Hypothalamus (tissue), 51 donors: ENCODE data around the gene LYL1.

ENCODE experiments used
- DNase-seq, 51 donors: peaks; one replicate each; lab custom pipeline; 2025; lab: John Stamatoyannopoulos, UW

Gene LYL1

DNA sequence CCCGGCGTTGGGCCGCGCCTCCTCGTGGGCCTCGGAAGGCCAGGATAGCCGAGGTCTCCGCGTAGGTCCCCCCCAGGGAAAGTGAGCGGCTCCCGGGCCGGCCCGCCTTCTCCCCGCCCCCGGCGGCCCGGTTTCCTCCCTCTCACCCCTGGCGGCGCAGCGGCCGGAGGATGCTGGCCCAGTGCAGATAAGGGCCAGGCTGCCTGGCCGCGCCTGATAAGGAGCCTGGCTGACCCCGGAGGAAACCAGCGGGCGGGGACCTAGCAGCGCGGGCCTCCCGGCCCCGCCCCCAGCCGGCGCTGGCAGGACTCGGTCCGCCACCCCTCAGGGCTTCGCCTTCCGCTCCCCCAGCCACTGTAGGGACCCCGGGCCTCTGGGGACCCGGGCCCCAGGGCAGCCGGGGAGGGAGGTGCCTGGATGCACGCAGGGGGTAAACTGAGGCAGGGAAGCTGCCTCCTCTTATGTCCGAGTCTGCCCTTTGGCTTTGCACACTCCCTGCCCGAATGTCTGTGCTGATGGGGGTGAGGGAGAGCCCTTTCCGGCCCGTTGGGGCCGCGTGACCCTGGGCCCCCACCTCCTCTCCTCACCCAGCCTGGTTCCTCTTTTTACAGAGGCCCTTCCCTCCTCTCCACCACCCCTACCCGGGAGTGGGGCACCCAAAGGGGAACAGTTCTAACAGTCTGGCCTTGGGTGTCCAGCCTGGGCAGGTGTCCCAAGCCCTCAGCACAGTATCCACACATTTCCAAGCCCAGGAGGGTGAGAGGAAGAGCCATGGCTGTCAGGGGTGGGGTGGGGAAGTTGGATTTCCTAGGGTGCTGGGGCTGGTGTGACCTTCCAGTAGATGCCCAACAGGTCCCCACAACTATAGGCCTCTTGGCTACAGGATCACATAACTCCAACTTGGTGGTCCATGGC, at the start of gene LYL1:
LYL1 (minus strand) TSS at position 193 of the 915 bp plus-strand sequence. CDS start 1,687 bp downstream, outside the sequence.
- DNase-seq = peak in 13 of 51 donors; percentile 24 to 57 (median 35)

GRCh38 chr19:13151605-13152355, 49.1 kb upstream of the LYL1 start:
- DNase-seq = peak; percentile 74 to 99 (median 95)

DNA sequence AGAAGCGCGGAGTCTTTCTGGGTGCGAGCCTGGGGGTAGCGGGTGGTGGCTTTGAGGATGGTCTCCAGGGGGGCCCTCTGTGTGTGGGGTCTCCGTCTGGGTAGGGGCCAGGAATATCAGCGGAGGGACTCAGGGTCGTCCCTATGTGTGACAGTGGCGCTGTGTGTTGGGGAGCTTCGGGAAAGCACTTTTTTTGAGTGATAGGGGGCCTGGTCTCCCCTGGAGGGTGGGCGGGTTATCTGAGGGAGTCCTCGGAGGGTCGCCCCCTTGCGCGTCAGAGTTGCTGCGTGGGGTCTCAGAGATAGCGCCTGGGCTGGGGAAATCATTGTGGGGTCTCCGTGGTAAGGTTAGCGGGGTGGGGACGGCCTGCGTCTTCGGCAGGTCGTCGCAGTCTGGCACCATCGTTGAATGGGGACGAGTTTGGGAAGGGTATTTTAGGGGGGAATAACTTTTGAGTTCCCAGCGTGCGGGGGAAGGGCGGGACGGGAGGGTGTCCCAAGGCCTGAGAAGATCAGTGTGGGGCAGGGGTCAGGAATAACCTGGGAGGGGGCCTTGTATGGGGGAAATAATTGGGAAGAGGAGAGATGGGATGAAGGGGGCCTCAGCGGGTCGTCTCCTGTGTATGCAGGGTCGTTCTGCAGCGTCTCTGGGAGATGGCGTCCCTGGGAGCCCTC, 48.4 kb upstream of the LYL1 start:
- DNase-seq = peak in 7 of 51 donors; percentile 30 to 70 (median 51)

DNA sequence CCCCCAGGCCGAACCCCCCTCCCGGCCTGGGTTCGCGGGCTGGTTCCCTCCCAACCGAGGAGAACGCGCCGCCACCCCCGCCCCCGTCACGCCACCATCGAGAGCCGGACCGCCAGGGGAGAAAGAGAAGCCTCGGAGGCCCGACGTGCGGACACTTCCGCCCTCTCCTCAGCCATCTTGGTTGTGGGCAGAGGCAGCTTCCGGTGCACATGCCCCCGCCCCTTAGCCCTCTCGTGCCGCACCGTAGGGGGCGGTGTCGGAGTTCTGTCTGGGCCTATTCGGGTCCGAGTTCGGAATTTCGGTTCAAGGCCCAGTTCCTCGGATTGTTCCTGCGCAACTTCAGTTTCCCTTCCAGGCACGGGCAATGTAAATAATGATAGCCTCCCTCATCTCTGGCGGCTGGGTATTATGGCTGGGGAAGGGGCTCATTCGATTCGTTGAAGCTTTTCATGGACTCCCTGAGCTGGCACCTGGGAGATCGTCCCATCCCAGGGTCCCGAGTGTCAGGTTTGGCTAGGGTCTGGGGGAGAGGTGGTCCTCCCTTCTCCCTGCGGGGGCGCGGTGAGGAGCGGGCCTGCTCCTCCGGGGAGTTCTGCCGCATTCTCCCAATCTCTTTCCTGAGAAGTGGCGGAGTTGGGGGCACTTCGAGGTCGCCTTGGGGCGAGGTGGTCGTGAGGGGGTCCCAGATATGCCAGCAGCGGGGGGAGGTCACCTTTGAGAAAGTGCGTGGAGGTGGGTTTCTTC, 47.7 kb upstream of the LYL1 start, which contains the start of the genes IER2 and STX10:
IER2 (plus strand) TSS at position 225 of the 744 bp plus-strand sequence. CDS start 2,776 bp downstream, outside the sequence.
STX10 (minus strand) TSS at position 189 of the 744 bp plus-strand sequence. CDS start 202 bp downstream, outside the sequence.
- DNase-seq = peak; percentile 31 to 96 (median 93)

GRCh38 chr19:13149628-13150186, 47.0 kb upstream of the LYL1 start:
- peak in 18 of 51 donors; percentile 25 to 76 (median 53) for DNase-seq

GRCh38 chr19:13149173-13149627, 46.5 kb upstream of the LYL1 start:
- peak in 2 of 51 donors; percentile 29 to 49 for DNase-seq

DNA sequence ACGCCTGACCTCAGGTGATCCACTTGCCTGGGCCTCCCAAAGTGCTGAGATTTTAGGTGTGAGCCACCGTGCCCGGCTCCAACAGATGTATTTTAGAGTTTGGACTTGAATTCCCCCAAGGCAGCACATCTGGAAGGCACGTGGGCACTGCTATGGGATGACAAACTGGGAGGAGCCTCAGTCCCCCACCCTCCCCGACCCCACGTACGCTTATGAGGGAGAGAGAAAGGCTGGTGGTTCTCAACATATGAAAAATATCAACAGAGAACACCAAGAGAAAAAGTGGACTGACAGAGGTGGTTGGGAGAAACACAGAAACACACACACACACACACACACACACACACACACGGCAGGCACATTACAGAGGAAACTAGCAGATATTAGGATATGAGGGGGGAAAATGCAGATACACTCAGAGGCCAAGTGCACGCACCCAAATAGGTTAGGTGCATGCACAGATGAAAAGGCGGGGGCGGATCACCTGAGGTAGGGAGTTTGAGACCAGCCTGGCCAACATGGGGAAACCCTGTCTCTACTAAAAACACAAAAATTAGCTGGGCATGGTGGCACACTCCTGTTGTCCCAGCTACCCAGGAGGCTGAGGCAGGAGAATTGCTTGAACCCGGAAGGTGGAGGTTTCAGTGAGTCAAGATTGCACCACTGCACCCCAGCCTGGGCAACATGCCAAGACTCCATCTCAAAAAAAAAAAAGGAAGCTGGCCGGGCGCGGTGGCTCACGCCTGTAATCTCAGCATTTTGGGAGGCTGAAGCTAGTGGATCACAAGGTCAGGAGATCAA, 44.3 kb upstream of the LYL1 start:
- DNase-seq = peak in 2 of 51 donors; percentile 2 to 8

DNA sequence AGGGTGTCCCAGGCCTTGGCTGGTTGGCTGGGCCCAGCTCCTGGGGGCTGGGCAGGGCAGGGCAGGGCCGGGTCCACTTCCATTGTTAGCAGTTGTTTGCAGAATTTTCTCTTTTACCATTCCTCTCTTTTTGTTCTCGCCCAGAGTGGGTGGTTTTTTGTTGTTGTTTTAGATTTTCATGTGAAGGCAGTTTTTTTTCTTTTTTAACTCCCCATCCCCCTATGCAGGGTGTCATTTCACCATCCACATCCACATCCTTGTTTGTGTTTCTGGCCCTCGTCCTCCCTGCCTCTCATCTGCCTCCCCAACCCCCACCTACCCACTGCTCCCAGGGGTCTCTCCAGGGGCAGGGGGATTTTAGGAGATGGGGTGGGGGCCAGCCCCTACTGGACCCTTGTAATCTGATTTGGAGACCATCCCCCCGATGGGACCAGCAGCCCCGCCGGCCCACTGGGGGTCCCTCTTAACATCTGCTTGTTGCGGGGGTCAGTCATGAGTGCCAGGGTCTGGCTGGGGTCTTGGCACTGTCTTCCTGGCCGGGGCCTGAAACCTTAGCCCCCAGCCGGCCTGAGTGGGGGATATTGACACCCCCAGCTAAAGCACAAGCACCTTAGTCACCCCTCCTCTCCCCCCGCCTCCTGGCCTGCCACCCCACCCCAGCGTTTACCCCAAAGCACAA, 37.1 kb upstream of the LYL1 start:
- no peak for DNase-seq

GRCh38 chr19:13138916-13139198, 36.2 kb upstream of the LYL1 start:
- DNase-seq = no peak

GRCh38 chr19:13138171-13138915, 35.7 kb upstream of the LYL1 start:
- no peak for DNase-seq

DNA sequence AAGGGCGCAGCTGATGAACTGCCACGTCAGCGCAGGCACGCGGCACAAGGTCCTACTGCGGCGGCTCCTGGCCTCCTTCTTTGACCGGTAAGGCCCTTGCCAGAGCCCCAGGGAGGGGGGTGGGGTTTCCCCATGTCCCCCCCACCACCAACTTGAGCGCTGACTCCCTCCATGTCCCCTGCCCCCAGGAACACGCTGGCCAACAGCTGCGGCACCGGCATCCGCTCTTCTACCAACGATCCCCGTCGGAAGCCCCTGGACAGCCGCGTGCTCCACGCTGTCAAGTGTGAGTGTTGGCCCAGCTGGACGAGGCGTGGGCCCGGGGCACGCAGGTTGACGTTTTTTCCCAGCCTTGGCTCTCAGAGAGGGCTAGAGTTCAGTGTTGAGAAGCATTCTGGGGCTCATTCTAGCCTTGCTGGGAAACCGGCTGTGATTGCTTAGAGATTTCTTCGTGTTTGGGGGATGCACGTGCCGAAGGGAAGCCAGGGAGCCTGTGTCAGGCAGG, 34.7 kb upstream of the LYL1 start:
- no peak for DNase-seq

DNA sequence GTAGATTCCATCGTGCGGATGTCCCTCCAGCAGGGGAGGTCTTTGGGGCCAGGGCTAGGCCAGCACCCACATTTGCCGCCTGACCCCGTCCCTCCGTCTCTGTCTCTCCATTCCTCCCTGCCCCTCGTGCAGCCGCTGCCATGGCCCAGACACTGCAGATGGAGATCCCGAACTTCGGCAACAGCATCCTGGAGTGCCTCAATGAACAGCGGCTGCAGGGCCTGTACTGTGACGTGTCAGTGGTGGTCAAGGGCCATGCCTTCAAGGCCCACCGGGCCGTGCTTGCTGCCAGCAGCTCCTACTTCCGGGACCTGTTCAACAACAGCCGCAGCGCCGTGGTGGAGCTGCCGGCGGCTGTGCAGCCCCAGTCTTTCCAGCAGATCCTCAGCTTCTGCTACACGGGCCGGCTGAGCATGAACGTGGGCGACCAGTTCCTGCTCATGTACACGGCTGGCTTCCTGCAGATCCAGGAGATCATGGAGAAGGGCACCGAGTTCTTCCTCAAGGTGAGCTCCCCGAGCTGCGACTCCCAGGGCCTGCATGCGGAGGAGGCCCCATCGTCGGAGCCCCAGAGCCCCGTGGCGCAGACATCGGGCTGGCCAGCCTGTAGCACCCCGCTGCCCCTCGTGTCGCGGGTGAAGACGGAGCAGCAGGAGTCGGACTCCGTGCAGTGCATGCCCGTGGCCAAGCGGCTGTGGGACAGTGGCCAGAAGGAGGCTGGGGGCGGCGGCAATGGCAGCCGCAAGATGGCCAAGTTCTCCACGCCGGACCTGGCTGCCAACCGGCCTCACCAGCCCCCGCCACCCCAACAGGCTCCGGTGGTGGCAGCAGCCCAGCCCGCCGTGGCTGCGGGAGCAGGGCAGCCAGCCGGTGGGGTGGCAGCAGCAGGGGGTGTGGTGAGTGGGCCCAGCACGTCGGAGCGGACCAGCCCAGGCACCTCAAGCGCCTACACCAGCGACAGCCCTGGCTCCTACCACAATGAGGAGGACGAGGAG, 32.7 kb upstream of the LYL1 start:
- no peak for DNase-seq

GRCh38 chr19:13134626-13135025, 32.0 kb upstream of the LYL1 start:
- DNase-seq = no peak

DNA sequence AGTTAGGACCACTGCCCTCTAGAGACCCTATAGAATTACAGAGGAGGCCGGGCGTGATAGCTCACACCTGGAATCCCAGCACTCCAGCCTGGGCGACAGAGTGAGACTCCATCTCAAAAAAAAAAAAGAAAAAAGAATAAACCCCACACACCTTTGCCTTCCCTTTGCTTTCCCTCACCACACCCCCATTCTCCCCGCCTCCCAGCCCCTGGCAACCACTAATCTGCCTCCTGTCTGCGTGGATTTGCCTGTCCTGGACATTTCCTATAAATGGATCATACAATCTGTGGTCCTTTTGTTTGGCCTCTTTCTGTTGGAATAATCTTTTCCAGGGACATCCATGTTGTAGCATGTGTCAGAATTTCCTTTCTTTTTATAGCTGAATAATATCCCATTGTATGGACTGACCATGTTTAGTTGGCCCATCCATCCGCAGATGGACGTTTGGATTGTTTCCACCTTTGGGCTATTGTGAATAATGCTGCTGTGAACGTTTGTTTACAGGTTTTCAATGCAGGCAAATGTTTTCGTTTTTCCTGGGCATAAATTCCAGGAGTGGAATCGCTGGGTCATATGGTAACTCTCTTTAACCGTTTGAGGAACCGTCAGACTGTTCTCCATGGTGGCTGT, 30.7 kb upstream of the LYL1 start:
- peak in 3 of 51 donors; percentile 4 to 43 (median 34) for DNase-seq

DNA sequence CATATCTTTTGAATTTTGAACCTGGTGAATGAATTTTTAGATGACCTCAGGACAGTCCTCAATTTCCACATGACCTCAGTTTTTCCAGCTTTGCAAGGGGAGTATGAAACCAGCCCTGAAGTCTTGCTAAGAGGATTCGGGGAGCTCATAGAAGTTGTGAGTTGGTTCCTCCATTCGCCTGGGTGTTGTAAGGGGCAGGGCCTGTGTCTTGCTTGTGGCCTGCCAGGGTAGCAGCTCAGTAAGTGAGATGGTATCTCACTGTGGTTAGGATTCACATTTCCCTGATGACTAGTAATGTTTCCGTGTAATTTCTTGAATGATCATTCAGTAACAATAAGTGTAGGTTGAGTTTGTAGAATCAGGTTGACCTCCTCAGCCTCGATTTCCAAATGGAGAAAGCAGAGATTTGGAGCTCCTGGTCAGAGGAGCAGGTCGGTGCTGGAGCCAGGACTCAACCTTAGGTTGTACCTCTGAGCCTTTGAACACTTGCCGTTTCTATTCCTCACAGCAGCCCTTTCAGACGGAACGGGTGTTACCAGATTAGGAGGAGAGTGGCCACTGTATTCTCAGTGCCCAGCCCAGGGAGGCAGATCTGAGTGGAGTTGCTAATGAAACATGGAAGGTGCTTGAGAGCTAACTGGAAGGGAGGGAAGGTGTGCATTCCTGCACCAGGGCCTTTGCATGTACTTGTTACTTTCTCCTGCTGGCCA, 30.0 kb upstream of the LYL1 start:
- DNase-seq = no peak
